Activated effector memory CD4-positive, alpha-beta T cell treated with anti-CD3 and anti-CD28 coated beads, Interleukin-2, amount 50 U/mL, for 16 hours (primary cell): ENCODE measurements around the gene ANKRD39.

ENCODE experiments used
- DNase-seq: peaks from one replicate; pipeline ENCODE4 v3.0.0-alpha.2; 2020

The ANKRD39 gene

GRCh38 chr2:96887493-96888012 lies 29.7 kb upstream of the ANKRD39 start:
- DNase-seq = no peak

- DNase-seq = no peak
These were observed 27.9 kb upstream of the ANKRD39 start for GRCh38 chr2:96885432-96886347.

- no peak for DNase-seq
These were observed 26.7 kb upstream of the ANKRD39 start for GRCh38 chr2:96884299-96885094.

- DNase-seq = no peak
These were observed 25.5 kb upstream of the ANKRD39 start for GRCh38 chr2:96883306-96883705.

GRCh38 chr2:96882906-96883305 lies 25.1 kb upstream of the ANKRD39 start:
- no peak for DNase-seq

GRCh38 chr2:96882230-96882629 lies 24.4 kb upstream of the ANKRD39 start:
- no peak for DNase-seq

GRCh38 chr2:96881349-96882195 lies 23.8 kb upstream of the ANKRD39 start:
- DNase-seq = no peak

GRCh38 chr2:96880891-96881273 lies 23.1 kb upstream of the ANKRD39 start:
- no peak for DNase-seq

- DNase-seq = no peak
These were observed 21.8 kb upstream of the ANKRD39 start for GRCh38 chr2:96879545-96880040.

GRCh38 chr2:96878796-96879544 lies 21.2 kb upstream of the ANKRD39 start:
- no peak for DNase-seq

GRCh38 chr2:96878171-96878570 lies 20.4 kb upstream of the ANKRD39 start:
- no peak for DNase-seq

- no peak for DNase-seq
These were observed 19.8 kb upstream of the ANKRD39 start for GRCh38 chr2:96877631-96878092.

GRCh38 chr2:96877042-96877451 lies 19.2 kb upstream of the ANKRD39 start:
- DNase-seq = no peak

GRCh38 chr2:96876269-96877041 lies 18.6 kb upstream of the ANKRD39 start:
- DNase-seq = no peak

GRCh38 chr2:96875498-96876268 lies 17.9 kb upstream of the ANKRD39 start:
- DNase-seq = no peak

GRCh38 chr2:96874198-96874831 lies 16.5 kb upstream of the ANKRD39 start:
- peak; percentile 72 for DNase-seq

GRCh38 chr2:96873651-96874096 lies 15.9 kb upstream of the ANKRD39 start:
- no peak for DNase-seq

GRCh38 chr2:96872591-96873349 lies 15.0 kb upstream of the ANKRD39 start:
- no peak for DNase-seq
